CD4-positive, alpha-beta T cell treated with Interleukin-15 for 4 hours (primary cell): ENCODE results near the gene CAV1.

Experiments used
- DNase-seq: peaks from one replicate; pipeline ENCODE4 v3.0.0-alpha.2; 2020; ENCODE audit warnings: low spot score

The CAV1 gene

DNA sequence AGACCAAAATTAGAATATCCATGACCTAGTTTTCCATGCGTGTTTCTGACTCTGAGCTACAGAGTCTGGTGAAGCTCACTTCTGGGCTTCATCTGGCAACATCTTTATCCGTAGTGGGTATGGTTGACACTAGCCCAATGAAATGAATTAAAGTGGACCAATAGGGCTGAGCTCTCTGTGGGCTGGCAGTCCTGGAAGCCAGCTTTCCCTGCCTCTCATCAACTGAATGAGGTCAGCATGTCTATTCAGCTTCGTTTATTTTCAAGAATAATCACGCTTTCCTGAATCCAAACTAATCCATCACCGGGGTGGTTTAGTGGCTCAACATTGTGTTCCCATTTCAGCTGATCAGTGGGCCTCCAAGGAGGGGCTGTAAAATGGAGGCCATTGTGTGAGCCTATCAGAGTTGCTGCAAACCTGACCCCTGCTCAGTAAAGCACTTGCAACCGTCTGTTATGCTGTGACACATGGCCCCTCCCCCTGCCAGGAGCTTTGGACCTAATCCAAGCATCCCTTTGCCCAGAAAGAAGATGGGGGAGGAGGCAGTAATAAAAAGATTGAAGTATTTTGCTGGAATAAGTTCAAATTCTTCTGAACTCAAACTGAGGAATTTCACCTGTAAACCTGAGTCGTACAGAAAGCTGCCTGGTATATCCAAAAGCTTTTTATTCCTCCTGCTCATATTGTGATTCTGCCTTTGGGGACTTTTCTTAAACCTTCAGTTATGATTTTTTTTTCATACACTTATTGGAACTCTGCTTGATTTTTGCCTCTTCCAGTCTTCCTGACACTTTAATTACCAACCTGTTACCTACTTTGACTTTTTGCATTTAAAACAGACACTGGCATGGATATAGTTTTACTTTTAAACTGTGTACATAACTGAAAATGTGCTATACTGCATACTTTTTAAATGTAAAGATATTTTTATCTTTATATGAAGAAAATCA lies 35.5 kb downstream of the CAV1 start:
- DNase-seq, result no peak

DNA sequence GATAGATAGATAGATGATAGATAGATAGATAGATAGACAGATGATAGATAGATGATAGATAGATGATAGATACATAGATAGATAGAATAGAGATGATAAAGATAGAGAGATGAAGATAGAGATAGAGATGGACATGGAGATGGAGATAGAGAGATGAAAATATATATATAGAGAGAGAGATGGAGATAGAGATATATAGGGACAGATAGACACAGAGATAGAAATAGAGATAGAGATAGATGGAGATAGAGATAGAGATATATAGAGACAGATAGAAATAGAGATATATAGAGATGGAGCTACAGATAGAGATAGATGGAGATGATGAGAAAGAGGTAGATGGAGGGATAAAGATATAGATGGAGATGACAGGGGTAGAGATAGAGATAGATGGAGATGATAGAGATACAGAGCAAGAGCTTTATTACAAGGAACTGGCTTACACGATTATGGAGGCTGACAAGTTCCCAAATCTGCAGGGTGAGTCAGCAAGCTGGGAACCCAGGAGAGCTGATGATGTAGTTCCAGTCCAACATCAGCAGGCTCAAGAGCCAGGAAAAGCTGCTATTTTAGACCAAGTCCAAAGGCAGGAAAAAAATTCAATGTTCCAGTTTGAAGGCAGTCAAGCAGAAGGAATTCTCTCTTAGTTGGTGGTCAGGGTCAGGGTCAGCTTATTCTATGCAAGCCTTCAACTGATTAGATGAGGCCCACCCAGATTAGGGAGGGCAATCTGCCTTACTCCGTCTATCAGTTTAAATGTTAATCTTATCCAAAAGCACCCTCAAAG lies 37.1 kb downstream of the CAV1 start:
- no peak for DNase-seq

DNA sequence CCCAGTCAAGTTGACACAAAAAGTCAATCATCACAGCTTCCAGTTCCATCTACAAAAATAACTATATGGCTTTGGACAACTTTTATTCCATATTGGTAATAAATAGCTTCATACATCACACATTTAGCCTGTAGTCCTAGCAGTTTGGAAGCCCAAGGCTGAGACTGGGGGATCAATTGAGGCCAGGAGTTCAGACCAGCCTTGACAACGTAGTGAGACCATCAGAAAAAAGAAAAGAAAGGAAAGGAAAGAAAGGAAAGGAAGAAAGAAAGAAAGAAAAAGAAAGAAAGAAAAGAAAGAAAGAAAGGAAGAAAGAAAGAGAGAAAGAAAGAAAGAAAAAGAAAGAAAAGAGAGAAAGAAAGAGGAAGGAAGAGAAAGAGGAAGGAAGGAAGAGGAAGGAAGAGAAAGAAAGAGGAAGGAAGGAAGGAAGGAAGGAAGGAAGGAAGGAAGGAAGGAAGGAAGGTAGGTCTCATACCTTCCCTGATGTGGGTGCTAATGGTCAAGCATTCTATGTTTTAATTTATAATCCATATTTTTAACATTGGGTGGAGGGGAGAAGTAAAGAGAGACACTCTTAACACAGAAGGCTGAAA lies 37.8 kb downstream of the CAV1 start:
- DNase-seq, result no peak

DNA sequence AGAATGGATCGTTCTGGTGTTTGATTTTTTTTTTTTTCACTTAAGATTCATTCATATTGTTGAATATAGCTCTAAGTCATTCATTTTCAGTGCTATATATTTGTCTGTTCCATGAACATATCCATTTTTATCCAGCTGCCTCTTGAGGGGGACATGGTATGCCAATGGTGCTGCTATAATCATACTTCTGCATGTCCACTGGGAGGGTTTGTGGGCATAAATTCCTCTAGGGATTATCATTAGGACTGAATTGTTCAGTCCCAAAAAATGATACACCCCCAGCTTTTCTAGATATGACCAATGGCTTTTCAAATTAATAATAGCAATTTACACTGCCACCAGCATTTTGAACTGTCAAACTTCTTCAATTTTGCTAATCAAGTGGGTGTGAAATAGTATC lies 41.1 kb downstream of the CAV1 start:
- no peak for DNase-seq

DNA sequence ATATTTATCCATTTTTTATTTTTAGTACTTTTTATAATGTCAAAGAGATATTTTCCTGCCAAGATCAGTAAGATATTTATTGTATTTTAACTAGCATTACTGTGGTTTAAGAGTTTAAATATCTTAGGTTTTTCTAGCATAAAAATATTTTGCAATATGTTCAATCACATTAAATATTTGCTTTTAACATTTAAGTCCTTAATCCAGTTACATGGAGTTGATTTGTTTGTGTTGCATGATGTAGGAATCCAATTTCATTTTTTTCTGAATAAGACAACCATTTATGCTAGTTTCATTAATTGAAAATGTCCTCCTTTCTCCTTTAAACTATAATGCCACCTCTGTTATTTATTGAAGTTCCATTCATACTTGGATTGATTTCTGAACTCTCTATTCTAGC lies 41.8 kb downstream of the CAV1 start:
- no peak for DNase-seq

DNA sequence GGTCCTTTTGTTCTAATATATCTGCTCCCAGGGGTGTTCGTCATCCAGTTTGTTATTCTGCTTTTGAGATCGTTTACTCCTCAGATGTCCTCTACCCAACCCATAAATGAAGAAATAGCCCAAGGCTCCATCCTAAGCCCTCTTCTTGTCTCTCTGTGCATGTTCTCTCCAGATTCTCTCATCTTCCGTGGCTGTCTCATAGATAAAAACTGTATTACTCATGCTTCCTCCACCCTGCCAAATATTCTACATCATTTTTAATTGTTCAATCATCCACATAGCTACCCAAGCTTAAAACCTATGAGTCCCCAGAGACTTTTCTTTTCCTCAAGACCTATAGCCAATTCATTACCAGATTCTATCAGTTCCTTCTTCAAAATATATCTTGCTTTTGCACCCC lies 44.9 kb downstream of the CAV1 start:
- DNase-seq, result no peak

DNA sequence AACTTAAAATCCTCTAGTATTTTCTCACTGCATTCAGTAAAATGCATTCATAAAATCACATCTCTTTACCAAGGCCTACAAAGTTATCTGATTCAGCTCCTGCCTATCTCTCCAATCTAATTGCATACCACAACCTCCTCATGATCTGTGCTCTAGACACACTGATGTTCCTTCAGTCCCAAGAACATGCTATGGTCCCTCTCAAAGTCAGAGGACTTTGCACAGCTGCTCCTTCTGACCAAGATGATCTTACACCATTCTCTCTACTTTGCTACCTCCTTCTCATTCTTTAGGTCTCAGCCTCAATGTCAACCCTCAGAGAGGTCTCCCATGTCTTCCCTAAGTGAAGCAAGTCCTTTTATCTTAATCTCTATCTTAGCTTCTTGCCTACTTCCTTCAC lies 45.5 kb downstream of the CAV1 start:
- no peak for DNase-seq

DNA sequence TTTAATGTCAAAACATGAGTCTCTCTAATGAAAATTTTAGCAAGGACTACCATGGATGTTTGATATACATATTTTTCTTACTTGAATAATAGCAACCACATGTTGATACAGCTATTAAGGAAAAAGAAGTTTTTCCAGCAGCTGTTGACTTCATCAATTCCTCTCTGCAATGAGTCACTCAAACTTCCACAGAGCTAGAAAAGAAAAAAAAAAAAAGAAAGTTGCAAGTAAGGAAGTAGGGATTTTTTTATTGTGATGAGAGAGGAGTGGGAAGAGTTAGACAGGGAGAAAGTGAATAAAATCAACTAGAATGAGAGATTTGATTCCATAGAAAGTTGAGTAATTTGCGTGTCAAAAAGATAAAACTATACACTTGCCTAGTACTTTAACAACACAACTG lies 46.2 kb downstream of the CAV1 start:
- no peak for DNase-seq

DNA sequence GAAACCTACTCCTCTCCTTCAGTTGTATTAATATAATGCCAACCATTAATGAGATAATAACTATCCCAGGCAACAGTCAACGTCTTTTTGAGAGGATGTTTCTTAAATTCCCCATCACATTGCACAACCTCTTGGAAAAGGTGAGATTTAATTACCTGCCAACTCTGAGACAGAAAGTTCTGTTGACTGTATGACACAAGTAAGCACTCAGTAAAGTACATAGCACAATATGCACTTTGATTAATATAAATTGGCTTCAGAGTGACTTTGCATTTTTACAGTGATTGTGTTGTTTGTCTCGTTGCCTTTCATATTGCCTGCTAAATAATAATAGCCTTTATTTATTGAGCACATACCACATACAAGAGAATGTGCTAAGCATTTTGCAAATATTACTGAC lies 46.7 kb downstream of the CAV1 start:
- no peak for DNase-seq

DNA sequence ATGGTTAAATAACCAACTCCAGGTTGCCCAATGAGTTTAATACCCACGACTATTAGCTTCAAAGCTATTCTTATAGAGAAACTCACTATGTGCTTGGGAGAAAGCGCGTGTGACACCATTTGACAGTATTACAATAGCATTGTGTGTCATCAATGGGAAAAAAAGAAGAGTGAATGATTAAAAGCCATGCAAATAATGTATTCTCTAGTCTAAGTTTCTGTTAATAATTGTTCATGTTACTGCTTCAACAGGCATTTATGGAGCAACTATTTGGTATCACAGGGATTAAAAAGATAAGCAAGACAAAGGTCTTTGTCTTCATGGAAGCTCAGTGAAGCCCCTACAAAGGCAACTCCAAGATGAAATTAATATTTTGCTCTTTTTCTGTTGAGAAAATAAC lies 47.2 kb downstream of the CAV1 start:
- DNase-seq, result no peak

DNA sequence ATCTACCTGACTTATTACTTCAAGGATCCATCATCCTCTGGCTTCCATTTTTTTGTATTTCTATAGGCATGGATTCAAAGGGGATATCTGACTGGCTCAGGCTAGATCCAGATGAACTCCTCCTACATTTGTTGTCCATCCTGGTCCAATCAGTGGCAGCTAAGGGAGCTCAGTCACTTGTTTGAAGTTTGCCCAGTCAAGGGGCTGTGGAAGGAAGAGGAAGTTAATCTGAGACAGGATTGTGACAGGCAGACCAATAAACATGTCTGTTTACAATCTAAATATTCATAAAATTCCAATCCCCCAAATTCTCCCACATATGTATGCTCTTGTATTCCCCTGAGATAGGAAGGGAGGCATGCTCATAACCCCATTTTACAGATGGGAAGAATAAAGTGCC lies 48.7 kb downstream of the CAV1 start:
- DNase-seq, result no peak

DNA sequence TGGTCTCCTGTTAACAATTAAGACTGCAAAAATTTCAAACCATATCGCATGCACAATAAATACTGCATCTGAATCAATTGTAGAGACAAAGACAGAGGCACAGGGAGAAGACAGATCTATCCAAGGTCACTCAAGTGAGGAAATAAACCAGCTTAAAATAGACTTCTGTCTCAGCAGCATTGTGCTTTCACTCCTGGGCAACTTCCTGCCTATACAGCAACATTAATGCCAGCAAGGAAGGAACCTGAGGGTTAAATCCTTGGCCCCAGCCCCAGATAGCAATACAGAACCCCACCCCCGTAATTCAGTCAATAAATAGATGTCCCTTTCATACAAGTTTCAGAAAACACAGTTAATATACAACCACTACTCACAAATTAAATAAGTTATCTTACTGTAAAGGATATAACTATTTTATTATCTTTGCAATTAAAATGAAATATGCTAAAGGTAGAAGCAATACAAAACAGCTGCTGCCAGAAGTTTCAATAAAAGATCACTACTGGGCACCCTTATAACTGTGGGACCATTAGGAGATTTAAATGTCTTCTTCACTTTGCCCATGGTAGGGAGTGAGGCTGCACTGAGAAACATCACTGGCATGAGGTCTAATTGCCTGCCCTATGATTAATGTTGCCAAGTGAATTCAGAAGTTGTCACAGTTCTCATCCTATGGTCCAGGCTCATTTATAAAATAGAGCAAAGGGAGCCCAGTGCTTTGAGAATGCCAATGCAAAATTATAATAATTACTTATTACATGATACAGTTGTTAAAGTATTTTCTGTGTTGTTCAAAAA lies 49.4 kb downstream of the CAV1 start:
- no peak for DNase-seq

DNA sequence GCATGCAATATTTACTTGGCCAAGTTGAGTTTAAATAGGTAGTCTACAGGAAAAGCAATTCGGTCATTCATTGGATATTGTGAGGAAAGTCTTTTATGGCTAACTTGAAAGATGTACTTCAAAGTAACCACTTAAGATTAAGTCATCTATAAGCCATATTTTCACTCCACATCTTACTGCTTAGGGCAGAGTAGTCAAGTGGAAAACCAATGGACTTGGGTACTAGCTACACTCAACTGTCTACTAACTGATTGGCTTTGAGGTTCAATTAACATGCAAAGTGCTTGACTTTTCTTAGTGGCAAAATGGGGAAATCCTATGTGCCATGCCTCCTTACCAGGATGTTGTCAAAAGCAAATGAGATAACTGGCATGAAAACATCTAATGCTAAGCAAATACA lies 51.0 kb downstream of the CAV1 start:
- no peak for DNase-seq

DNA sequence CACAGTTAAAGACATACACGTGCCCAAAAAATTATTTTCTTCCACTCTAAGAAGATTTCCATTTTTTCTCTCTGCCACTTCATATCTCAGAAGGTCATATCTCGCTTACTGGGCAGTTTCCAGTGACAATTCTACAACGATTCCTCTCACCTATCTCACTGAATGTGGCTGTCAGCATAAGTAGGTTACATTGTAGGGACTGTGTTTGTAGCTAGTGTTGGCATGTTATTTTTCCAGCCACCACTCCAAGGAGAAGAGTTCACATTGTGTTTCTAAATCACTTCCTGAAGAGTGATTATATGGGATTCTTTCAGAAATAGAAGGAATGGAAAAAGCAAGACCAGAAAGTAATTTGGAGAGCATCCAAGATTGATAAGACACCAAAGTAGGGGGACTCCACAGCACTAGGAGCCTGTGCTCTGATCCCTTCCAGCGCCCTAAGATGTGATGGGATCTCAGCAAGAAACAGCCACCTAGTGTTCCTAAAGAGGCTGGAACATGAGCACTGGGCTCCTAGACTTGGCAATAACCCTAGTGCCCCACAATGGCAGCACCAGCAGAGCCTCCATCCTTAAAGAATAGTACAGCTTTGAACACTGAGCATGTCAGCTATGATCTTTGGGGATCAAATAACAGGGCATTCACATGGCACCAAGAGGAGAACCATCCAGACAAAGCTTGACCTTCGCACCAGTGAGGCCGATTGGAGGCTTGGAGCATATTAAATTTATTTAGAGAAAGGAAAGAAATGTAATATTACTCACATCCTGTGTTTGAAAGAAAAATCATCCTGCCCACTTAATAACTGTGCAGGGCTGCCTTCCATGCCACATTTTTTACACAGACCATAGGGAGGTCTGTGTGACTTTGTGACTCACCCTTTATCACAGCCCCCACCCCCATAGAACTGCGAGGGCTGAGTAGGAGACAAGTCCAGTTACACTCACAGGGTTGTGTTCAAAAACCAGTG lies 51.8 kb downstream of the CAV1 start:
- no peak for DNase-seq

DNA sequence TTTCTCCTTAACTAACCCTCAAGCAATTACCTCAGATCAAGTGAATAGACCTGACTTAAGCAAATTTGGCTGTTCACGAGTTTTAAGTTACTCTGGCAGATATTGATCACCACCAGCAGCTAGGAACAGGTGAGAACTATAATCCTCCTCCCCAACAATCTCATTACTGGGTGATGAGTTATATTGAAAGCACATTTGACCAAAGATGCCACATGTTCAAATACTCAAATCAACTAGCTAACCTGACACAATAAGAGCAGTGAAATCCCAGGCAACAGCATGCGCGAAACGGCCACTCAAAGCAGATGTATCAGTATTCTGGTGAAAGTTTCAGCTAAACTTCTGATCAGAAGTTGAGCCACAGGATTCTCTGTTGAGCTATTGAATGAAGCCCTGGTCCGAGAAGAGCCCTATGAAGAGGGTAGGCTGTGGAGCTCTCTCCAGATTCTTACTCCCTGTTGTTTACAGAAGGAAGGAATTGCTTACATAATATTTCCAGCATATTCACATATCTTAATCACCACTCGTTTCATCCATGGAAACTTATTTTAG lies 52.6 kb downstream of the CAV1 start:
- DNase-seq, result no peak

DNA sequence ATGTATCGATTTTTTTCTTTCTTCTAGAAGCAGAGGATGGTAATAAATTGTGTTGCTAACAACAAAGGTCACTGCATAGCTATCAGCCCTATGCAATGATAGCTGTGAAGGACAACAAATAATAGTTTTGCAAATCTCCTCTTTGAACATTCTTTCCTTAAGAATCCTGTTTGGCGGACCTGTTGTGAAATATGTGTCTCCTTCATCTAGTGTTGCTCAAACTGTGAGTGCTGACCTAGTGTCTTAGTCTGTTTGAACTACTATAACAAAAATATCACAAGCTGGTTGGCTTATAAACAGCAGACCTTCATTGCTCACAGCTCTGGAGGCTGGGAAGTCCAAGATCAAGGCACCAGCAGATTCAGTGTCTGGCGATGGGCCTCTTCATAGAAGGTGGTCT lies 53.7 kb downstream of the CAV1 start:
- no peak for DNase-seq

DNA sequence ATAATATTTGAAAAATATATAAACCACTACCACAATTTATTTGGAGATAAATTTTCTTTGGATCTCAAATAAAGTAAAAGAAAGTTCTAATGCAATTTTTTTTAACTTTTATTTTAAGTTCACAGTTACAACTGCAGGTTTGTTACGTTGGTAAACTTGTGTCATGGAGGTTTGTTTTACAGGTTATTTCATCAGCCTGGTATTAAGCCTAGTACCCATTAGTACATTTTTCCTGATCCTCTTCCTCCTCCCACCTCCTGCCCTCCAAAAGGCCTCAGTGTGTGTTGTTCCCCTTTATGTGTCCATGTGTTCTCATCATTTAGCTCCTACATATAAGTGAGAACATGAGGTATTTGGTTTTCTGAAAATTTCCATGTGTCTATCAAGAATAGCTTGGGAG lies 54.5 kb downstream of the CAV1 start:
- no peak for DNase-seq

DNA sequence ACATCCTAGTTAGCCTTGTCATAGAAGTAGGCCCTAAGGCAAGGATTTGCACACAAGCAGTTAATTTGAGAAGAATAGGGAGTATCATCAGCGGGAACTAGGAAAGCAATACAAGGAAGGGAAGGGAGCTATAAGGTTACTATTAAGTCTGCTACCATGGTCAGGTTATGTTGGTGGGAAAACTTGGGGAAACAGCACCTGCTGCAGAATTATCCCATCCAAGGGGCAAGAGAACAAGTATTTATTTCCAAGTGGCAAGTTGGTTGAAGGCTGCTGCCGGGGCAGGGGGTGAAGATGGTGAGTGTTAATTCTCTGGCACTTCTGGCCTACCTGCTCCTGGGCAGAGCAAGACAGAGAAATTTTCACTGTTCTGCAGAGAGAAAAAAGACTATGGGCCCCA lies 55.0 kb downstream of the CAV1 start:
- no peak for DNase-seq

DNA sequence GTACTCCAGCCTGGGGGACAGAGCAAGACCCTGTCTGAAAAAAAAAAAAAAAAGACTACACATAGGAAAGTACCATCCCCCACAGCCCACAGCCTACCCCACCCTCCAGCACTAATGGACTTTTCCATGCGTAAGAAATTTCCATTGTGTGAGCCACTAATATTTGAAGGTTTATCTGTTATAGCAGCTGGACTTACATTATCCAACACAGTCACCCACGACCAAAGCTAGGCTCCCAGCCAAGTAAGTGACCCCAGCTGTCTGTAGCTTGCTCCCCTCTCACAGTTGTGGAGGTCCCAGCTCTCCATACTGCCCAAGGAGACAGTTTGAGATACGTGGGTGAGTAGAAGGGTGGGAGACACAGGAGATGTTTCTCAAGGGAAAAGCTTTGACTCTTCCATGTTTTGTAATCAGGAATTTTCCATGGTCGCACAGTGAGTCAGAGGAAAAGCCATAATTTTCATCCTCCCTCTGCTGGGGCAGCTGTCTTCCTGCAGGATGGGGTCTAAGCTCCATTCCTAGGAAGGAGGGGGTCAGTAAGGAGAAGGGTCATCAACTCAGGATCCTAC lies 57.4 kb downstream of the CAV1 start:
- DNase-seq, result no peak

DNA sequence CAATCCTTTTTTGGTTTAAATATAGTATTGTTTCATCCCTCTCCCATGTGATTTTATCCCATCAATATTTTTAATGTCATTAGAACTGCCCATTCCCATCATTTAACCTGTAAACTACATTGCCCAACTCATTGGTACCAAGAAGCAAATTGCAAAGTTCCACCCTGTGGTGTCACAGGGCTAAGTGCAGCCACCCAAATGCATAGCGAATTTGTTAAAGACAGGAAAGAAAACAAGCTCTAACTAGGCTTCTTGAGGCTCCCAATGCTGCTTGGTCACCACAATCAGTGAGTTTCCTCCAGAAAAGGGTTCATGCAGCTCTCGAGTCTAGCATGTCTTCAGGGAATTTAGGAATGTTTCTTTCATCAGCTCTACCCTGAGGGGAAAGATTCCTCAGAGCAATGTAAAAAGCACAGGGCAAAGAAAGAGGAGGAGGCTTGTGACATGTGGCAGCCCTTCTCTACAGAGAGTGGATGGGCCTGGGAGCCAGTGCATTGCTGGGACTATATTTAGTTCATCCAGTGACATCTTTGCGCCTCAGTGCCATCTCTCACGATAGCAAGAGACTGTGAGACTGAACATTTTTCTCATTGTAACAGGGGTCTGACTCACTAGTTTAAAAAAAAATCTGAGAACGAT lies 58.1 kb downstream of the CAV1 start:
- DNase-seq, result no peak
